HFF-Myc (cell line): Measurements from ENCODE around the gene MARS2.

Experiments used
- DNase-seq: peaks from one replicate; pipeline ENCODE4 v3.0.0-alpha.2; 2011; ENCODE audit warnings: low read depth; ENCODE audit errors: extremely low read depth
- H3K4me3 ChIP-seq: replicated peaks from 2 replicates; pipeline ENCODE4 v1.5.1; 2011; ENCODE audit warnings: low read depth, mild to moderate bottlenecking, control low read depth, low read length
- TF ChIP-seq, protein P1 (sequence below): IDR thresholded peaks from 2 replicates; pipeline ENCODE4 v1.5.1; 2012; ENCODE audit warnings: mild to moderate bottlenecking, low read depth, low read length, control low read depth; ENCODE audit errors: missing control alignments

Gene MARS2

DNA sequence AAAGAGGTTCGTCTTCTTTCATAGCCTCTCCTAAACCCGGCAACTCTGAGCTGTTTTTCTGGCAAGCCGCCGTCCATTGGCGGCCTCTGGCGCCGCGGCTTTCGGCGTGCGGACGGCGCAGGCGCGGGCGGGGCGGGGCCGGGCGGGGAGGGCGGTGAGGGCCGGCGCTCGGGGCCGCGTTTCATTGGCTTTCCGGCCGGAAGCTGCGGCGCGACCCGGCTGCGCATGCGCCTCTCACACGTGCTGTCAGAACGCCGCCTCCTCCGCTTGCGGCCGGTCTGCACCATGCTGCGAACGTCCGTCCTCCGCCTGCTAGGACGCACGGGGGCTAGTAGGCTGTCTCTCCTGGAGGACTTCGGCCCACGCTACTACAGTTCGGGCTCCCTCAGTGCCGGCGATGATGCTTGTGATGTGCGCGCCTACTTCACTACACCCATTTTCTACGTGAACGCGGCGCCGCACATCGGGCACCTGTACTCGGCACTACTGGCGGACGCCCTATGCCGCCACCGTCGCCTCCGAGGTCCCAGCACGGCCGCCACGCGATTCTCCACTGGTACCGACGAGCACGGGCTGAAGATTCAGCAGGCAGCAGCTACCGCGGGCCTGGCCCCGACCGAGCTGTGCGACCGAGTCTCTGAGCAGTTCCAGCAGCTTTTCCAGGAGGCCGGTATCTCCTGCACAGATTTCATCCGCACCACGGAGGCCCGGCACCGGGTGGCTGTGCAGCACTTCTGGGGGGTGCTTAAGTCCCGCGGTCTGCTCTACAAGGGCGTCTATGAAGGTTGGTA is at the start of gene MARS2:
Gene MARS2, plus strand, starts transcription at position 249 of the 791 bp plus-strand sequence. Its CDS starts 37 bp downstream, at position 286.
- peak; percentile 70 for DNase-seq
- TF ChIP-seq, protein P1, sequence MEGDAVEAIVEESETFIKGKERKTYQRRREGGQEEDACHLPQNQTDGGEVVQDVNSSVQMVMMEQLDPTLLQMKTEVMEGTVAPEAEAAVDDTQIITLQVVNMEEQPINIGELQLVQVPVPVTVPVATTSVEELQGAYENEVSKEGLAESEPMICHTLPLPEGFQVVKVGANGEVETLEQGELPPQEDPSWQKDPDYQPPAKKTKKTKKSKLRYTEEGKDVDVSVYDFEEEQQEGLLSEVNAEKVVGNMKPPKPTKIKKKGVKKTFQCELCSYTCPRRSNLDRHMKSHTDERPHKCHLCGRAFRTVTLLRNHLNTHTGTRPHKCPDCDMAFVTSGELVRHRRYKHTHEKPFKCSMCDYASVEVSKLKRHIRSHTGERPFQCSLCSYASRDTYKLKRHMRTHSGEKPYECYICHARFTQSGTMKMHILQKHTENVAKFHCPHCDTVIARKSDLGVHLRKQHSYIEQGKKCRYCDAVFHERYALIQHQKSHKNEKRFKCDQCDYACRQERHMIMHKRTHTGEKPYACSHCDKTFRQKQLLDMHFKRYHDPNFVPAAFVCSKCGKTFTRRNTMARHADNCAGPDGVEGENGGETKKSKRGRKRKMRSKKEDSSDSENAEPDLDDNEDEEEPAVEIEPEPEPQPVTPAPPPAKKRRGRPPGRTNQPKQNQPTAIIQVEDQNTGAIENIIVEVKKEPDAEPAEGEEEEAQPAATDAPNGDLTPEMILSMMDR = no peak
- peak within 1 kb of the TSS; percentile 94 for H3K4me3 ChIP-seq

DNA sequence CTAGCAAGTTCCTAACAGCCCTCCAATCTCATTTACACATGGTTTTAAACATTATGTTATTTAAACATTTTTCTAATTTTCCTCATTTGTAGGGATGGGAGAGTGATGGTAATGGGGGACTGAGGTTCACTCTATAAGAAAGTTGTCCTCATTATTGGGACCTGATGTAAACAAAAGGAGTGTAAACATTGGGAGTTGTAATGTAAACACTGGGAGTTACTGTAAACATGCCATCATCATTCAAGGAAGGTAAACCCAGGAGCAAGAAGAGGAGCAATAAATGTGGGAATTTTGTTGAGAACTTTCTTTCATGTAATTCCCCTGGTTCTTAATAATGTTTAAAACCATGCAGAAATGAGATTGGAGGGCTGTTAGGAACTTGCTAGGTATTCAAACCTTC is 47.6 kb upstream of the MARS2 start:
- H3K4me3 ChIP-seq = no peak overlapping the region
- TF ChIP-seq, protein P1 = no peak
- DNase-seq = no peak

DNA sequence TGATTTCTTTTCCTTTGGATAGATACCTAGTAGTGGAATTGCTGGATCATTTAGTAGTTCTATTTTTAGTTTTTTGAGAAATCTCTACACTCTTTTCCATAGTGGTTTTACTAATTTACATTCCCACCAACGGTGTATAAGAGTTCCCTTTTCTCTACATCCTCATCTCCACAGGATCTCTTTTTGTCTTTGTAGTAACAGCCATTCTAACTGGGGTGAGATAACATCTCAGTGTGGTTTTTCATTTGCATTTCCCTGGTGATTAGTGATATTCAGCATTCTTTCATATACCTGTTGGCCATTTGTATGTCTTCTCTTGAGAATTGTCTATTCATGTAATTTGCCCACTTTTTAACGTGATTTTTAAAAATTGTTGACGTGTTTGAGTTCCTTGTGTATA is 43.5 kb upstream of the MARS2 start:
- no peak for DNase-seq
- TF ChIP-seq, protein P1 = no peak
- H3K4me3 ChIP-seq = no peak overlapping the region

GRCh38 chr2:197666277-197666676 is 38.9 kb upstream of the MARS2 start:
- TF ChIP-seq, protein P1 = no peak
- no peak for DNase-seq
- no peak overlapping the region for H3K4me3 ChIP-seq

DNA sequence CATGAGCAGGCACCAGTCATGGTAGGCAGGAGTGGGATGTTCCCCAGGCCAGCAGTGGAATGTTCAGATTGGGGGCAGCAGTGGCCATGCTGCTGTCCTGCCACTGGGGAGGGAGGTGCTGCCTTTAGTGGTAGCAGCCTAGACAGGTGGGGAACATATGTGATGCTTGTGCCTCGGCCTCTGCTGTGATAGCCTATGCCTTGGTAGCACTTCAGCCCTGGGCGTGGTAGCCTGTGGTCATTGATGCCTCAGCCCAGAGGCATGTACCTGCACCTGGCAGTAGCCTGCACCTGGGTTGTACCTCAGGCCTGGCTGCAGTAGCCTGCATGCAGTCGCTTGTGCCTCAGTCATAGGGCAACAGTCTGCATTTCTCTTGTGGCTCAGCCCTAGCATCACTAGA is 36.9 kb upstream of the MARS2 start:
- H3K4me3 ChIP-seq = no peak overlapping the region
- no peak for DNase-seq
- TF ChIP-seq, protein P1 = no peak

- no peak overlapping the region for H3K4me3 ChIP-seq
- DNase-seq = no peak
- TF ChIP-seq, protein P1 = no peak
Measured at GRCh38 chr2:197669077-197669476, 36.1 kb upstream of the MARS2 start.

DNA sequence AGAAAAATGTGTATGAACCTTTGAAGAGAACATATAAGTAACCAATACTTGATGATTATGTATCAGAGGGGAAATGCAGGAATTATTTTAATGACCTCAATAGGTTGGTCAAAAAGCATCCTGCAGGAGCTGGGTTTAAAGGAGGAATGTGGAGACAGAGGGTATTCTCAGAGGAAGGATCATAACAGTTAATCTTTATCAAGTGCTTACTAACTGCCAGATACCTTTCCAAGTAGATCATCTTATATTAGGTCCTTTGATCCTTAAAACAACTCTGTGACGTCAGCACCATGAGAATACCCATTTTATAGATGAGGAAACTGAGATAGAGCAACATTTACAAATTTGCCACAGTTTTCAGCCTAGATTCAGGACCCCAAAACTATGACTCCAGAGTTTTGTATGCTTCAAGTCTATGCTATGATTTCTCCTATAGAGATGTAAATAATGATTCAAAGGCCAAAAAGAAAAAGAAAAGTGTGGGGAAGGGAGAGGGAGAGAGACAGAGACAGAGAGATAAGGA is 32.7 kb upstream of the MARS2 start:
- no peak overlapping the region for H3K4me3 ChIP-seq
- TF ChIP-seq, protein P1 = no peak
- DNase-seq = no peak
